Activated CD4-positive, alpha-beta T cell treated with anti-CD3 and anti-CD28 coated beads for 4 hours (primary cell): Measurements from ENCODE around the gene LSM7.

Source experiments
- DNase-seq, 2 donors: peaks; one replicate each; pipeline ENCODE4 v3.0.0-alpha.2; 2020

LSM7 gene

GRCh38 chr19:2328401-2329148 is at the start of gene LSM7, which contains the start of gene SPPL2B:
Gene LSM7 (minus strand): TSS chr19:2328586. CDS start chr19:2328566, 20 bp downstream.
Gene SPPL2B (plus strand): TSS chr19:2328684. CDS start chr19:2328710, 26 bp downstream.
- DNase-seq, result peak; percentile 87 to 89

GRCh38 chr19:2376784-2377519 is 48.6 kb upstream of the LSM7 start:
- no peak for DNase-seq

- no peak for DNase-seq
Observed at GRCh38 chr19:2375353-2376121, 47.2 kb upstream of the LSM7 start.

GRCh38 chr19:2374808-2375207 is 46.4 kb upstream of the LSM7 start:
- DNase-seq, result no peak

DNA sequence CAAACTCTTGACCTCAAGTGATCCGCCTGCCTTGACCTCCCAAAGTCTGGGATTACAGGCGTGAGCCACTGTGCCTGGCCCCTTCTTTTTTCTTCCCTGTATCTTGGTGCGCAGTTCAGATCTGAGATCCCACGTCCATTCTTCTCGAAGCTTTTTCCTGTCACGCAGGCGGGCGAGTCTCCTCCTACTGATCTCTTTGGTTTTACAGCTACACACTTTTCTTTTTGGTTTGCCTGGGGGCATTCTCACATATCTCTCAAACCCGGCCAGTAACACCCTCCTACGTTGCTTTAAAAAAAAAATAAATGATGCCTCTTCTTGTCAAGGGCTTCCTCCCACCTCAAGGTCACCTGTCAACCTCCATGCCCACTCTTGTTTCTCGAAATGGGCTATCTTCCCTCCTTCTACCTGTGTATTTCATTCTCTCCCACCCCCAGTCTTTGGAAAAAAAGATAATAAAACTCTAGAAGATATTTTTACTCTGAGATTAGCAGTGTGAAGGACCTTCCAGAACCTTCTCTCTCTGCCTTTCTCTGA is 43.8 kb upstream of the LSM7 start:
- no peak for DNase-seq

- no peak for DNase-seq
Observed at GRCh38 chr19:2371656-2372055, 43.3 kb upstream of the LSM7 start.

- no peak for DNase-seq
Observed at GRCh38 chr19:2365201-2365970, 37.0 kb upstream of the LSM7 start.

- no peak for DNase-seq
Observed at GRCh38 chr19:2363419-2363818, 35.0 kb upstream of the LSM7 start.

DNA sequence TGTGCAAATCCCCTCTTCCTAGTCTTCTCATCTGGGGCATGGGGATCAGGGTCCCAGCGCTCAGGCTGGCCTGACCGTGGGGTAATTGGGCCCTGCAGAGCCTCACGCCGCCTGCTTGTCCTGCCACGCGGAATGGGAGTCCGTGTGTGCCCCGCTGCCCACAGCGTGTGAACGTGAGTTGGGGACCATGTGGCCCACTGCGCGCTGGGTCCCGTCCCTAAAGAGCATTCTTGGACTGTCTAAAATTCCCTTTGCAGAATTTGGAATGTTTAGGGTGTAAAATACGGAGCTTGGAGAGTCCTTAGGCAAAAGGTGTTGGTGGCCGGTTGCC is 34.5 kb upstream of the LSM7 start:
- DNase-seq, result no peak

GRCh38 chr19:2362046-2362969 is 33.9 kb upstream of the LSM7 start:
- no peak for DNase-seq

DNA sequence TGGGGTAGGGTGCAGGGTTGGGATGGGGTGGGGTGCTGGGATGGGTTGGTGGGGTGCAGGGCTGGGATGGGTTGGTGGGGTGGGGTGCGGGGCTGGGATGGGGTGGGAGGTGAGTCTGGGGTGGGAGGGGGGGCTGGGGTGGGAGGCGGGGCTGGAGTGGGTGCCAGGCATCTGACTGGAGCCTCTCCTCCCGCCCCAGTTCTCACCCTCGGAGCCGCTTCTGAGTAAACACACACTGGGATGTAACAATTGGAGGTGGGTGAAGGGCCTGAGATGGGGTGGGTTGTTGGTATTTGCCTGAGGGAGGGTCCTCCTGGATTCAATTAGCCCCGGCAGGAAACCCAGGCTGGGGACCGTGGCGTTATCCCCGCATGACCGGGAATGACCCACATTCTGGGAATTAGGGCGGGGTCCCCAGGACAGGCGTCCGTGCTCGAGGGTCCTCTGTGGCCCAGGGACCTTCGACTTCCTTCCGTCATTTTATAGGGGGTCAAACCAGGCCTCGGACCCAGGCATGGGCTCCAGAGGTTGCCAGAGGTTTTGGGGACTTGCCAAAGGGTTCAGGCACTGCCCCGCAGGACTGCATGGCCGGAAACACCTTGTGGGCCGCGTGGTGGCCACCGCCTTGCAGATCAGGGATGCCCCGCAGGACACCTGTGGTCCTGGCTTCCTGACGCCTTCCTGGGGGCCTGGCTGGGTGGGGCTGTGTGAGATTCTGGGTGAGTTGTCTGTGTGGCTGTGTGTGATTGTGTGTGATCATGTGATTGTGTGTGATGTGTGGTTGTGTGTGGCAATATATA is 33.1 kb upstream of the LSM7 start:
- DNase-seq, result no peak

- no peak for DNase-seq
Observed at GRCh38 chr19:2360833-2361232, 32.4 kb upstream of the LSM7 start.

DNA sequence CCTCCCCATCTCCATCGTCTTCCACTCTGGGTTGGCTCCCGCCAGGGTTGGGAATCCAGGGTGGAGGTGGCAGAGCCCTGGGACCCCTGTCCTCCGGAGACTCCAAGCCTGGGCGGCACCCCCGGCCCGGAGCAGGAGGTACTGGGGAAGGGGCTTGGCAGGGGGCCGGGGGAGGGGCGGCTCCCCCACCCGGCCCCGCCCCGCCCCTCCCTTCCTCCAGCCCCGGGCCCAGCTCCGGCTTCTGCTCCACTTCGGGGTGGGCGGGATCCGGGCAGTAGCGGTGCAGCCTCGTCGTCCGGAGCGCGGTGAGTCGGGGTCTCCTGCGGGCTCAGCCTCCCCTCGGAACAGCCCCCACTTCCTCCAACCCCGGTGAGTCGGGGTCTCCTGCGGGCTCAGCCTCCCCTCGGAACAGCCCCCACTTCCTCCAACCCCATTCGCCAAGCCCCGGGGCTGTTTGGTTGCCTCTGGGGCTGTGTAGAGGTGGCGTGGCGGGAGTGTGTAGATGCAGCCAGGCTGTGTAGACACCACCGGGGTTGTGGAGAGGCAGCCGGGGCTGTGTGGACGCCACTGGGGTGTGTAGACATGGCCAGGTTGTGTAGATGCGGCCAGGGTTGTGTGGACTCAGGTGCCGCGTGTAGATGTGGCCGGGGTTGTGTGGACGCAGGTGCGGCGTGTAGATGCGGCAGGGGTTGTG is 31.8 kb upstream of the LSM7 start, which contains the start of gene TMPRSS9:
Gene TMPRSS9, plus strand, starts transcription at position 274 of the 694 bp plus-strand sequence. CDS start 29,521 bp downstream, outside the sequence.
- no peak for DNase-seq

- DNase-seq, result no peak
Observed at GRCh38 chr19:2358548-2359173, 30.3 kb upstream of the LSM7 start.

DNA sequence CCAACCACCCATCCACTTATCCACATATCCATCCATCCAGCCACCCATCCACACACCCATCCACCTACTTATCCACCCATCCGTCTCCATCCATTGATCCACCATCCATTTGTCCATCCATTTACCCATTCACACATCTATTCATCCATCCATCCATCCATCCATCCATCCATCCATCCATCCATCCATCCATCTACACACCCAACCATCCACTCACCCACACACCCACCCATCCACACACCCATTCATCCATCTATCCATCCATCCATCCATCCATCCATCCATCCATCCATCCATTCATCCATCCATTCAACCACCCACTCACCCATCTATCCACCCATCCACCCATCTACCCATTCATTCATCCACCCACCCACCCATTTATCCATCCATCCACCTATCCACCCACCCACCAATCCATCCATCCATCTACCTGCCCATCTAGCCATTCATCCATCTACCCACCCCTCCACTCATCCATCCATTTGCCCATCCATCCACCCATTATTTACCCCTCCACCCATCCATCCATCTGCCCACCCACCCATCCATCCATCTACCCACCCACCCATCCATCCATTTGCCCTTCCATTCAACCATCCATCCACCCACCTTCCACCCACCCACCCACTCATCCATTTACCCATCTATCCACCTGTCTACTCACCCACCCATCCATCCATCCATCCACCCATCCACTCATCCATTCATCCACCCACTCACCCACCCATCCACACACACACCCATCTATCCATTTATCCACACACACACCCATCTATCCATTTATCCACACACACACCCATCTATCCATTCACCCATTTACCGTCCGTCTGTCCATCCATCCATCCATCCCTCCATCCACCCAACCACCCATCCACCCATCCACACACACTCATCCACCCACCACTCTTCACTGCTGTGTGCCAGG is 29.2 kb upstream of the LSM7 start:
- DNase-seq, result no peak

- DNase-seq, result no peak
Observed at GRCh38 chr19:2356036-2356646, 27.8 kb upstream of the LSM7 start.

DNA sequence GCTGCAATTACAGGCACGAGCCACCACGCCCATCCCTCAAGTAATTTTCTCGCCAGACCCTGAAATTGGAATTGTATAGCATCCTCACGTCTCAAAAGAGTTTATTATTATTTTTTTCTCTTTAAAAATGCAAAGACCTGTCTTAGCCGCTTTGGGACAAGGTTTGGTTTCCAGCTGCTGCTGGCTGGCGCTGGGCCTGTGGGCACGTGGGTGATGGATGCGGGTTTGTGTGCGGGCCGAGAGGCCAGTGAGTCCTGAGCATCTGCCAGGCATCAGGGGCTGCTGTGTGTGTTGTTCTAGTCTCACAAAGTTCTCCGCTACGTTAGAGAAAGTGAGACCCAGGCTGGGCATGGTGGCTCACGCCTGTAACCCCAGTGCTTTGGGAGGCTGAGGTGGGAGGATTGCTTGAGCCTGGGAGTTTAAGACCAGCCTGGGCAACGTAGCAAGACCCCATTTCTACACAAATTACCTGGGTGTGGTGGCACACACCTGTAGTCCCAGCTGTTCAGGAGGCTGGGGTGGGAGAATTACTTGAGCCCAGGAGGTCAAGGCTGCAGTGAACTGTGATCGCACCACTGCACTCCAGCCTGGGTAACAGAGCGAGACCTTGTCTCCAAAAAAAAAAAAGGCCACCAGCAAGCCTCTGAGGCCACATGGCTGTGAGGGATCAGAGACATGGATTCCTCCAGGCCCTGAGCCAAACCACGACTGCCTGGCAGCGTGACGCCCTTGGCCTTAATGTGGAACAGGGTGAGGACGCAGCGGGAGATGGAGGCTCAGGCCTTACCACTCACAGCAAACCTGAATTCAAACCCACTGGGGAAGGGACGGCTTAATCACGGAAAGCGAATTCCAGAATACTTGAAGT is 27.0 kb upstream of the LSM7 start:
- DNase-seq, result no peak
